ENCODE measurements around the gene PLEKHB1.

PLEKHB1 gene

DNA sequence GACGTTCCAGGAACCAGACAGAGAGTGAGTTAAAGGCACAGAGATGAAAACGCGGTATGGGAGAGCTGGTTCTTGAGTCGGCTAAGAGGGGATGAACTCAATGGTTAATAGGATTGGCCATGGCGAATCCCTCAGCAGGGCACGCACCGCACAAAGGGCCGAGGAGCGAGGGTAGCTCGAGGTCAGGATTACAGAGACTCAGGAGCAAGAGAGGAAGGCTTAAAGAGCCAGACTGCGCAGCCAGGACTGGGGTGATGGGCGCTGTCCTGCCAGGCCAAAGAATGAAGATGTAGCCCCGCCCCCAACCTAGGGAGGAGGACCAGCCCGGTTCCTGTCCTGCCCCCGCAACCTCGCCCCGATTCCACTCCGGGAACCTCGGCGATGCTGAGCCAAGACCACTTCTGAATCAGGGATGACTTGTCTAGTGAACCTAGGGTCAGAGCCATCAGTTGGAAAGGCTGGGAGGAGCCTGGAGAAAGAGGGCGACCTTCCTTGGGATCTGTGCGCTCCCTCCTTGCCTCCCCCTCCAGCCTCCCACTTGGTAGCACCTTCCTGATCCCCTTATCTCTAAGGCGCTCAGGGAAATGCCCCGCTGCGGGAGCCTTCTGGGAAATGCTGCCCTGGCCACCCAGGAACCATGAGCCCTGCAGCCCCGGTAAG is at the start of gene PLEKHB1:
TSS of gene PLEKHB1 (plus strand) at position 610 of the 660 bp plus-strand sequence. CDS start at position 638, 28 bp downstream.
- DNase-seq (ENCODE audit: low read depth), result no peak

GRCh38 chr11:73597336-73597955 is 48.9 kb upstream of the PLEKHB1 start:
- DNase-seq (ENCODE audit: low read depth), result no peak

GRCh38 chr11:73597956-73598718 is 48.2 kb upstream of the PLEKHB1 start, which contains the start of gene FAM168A:
Gene FAM168A (minus strand): TSS chr11:73598112. CDS start chr11:73468474, 129,638 bp downstream.
- DNase-seq (ENCODE audit: low read depth), result peak; percentile 98

DNA sequence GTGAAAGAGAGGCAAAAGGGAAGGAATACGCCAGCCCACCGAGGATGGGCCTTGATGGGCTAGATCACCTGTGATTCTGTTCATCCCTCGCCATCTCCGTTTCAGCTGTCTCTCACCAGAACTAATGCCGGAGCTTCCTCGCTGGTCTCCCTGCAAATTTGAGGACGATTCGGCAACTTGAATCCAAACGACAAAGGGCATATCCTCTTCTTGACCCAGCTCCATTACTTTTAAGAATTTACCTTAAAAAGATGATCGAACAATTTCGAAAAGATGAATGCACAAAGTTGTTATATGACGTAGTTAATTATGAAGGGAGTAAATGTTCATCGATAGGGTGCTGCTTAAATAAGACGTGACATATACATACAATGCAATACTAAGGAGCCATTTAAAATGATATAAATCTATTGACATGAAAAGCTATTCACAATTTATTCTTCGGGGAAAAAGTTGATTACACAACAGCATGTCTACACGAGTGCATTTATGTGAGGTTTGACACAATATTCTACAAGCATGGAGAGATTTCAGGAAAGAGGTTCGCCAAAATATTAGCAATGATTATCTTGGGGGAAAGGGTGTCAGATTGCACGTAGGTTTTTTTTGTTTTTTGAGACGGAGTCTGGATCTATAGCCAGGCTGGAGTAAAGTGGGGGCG is 47.5 kb upstream of the PLEKHB1 start:
- no peak for DNase-seq (ENCODE audit: low read depth)

DNA sequence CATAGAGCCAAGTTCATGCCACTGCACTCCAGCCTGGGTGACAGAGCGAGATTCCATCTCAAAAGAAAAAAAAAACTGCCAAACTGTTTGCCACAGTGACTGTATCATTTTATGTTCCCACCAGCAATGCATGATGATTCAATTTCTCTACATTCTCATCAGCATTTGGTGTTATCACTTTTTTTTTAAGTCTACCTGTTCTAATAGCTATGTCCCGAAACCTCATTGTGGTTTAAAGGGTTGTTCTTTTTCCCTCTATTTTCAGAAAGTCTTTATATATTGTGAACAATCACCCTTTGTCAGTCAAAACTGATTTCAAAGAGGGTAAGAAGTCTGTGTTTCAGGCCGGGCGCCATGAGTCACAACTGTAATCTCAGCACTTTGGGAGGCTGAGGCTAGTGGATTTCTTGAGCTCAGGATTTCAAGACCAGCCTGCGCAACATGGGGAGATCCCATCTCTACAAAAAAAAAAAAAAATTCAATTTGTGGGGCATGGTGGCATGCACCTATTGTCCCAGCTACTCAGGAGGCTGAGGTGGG is 33.7 kb upstream of the PLEKHB1 start:
- DNase-seq (ENCODE audit: low read depth), result no peak

DNA sequence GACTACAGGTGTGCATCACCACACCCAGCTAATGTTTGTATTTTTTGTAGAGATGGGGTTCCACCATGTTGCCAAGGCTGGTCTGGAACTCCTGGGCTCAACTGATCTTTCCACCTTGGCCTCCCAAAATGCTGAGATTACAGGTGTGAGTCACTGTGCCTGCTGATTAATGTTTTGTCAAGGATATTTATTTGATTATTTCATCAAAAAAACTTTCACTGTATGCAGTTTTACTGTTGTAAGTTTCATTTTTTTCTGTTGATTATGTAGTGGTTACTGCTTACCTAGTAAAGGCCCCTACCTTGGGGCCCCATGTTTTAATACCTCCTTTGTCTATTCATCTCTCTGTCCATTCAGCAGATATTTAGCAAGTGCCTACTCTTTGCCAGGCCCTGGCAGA is 31.8 kb upstream of the PLEKHB1 start:
- no peak for DNase-seq (ENCODE audit: low read depth)

DNA sequence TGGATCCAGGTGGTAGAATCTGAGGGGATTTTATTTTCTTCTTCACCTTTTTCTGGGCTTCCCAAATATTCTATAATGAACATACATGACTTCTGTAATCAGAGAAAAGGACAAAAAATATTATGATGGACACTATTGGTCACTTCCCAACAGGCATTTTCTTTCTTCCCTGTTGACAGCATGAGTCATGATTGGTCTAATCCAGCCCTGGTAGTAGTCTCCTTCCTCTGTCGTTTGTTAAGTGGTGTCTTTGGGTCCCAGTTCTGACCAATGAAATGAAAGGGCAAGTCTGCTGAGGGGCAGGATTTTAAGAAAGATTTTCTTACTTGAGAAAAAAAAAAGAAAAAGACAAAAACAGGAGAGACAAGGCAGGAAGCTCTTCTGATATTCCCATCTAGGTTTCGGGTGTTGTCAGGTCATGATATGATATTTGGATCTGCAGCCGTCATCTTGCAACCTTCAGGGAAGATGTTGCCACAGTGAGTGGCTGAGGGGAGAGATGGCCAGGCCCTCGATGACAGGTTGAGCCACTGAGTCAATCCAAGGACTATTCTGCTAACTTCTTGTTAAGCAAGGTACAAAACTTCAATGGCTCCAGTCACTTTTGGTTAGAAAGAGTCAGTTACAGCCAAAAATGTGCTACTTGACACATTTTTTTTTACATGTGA is 23.3 kb upstream of the PLEKHB1 start:
- DNase-seq (ENCODE audit: low read depth), result no peak

GRCh38 chr11:73623686-73624085 is 22.7 kb upstream of the PLEKHB1 start:
- no peak for DNase-seq (ENCODE audit: low read depth)

- peak; percentile 40 for DNase-seq (ENCODE audit: low read depth)
Measured at GRCh38 chr11:73625696-73626318, 20.6 kb upstream of the PLEKHB1 start.

DNA sequence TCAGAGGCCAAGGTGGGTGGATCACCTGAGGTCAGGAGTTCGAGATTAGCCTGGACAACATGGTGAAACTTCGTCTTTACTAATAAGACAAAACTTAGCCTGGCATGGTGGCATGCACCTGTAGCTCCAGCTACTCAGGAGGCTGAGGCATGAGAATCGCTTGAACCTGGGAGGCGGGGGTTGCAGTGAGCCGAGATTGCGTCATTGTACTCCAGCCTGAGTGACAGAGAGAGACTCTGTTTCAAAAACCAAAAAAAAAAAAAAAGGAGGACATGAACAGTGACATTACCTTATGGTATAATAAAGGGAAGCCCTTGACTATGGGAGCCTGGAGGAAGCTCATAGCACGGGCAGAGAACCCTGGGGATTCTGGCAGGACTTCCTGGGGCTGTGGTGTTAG is 16.5 kb upstream of the PLEKHB1 start:
- DNase-seq (ENCODE audit: low read depth), result no peak

DNA sequence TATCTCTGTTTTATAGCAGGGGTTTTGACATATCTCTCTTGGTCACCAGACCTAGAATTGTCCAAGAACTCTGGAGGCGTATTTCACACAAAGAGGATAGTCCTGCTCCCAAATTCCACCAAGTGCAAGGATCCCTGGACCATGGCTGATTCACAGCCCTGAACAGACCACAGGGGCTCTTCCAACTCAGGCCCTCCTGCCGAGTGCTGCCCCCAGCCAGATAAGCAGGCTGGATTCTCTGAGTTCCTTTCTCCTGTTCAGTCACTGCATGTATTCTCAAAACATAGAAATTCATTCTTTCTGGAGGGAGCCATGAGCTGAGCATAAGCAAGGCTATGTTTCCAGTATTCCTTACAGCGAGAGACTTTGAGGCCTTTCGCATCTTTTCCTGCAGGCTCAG is 13.4 kb upstream of the PLEKHB1 start:
- no peak for DNase-seq (ENCODE audit: low read depth)

DNA sequence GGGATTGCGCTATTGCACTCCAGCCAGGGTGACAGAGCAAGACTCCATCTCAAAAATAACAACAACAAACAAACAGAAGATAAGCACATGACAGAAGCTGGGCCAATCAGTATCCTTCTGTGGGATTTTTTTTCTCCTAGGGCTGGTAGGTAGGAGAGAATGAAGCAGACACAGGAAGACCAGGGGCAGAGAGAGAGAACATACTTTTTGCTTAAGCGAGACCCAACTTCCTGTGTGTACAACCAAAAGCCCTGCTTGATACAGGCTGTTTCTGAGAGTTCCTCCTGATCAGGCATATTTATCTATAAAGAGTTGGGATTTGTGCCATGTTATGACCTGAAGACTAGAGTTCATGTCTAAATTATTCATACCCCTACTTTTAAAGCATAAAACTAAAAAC is 12.4 kb upstream of the PLEKHB1 start:
- no peak for DNase-seq (ENCODE audit: low read depth)

GRCh38 chr11:73635721-73636120 is 10.7 kb upstream of the PLEKHB1 start:
- no peak for DNase-seq (ENCODE audit: low read depth)

DNA sequence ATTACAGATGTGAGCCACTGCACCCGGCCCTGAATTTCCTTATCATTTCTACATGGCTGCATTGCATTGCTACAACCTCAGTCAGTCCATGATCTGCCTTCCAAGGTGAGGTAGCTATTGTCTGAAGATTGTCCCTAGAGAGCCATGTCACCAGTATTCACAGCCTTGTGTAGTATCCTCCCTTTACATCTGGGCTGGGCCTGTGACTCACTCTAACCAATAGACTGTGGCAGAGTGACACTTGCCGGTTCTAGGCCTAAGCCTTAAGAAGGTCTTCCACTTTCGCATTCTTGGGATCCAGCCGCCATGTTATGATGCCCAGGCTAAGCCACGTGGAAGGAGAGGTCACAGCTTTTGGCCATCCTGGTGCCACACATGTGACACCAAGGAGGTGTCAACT is 10.1 kb upstream of the PLEKHB1 start:
- DNase-seq (ENCODE audit: low read depth), result no peak

- no peak for DNase-seq (ENCODE audit: low read depth)
Measured at GRCh38 chr11:73637012-73637411, 9.4 kb upstream of the PLEKHB1 start.

DNA sequence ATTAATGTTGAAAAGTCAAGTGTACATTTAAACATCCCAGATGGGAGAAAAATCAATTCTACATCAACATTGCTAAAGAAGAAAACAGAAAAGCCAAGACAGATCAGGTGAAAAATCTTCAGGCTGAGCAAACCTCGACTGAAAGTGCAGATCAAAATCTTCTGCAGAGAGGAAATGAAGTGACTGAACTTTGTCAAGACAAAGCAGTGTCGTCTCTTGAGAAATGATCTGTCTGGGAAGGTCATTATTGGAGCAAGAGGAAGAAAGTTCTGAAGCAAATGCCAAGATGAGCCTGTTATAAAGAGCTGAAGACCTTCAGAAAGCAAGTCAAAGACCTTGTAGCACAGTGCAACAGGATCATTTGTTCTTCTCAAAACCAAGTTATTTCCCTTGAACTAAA is 5.8 kb upstream of the PLEKHB1 start:
- DNase-seq (ENCODE audit: low read depth), result no peak

DNA sequence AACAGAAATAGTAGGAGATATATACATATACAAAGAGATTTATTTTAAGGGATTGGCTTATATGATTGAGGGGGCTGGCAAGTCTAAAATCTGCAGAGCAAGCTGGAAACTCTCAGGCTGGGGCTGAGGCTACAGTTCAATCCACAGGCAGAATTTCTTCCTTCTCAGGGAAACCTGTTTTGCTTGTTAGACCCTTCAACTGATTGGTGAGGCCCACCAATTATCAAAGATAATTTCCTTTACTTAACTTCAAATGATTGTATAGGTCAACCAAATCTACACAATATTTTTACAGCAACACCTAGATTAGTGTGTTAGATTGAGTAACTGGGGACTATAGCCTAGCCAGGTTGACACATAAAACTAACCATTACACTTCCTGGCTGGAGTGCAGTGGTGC is 4.7 kb upstream of the PLEKHB1 start:
- DNase-seq (ENCODE audit: low read depth), result no peak

GRCh38 chr11:73645121-73645969 is 1.0 kb upstream of the PLEKHB1 start:
- DNase-seq (ENCODE audit: low read depth), result no peak

DNA sequence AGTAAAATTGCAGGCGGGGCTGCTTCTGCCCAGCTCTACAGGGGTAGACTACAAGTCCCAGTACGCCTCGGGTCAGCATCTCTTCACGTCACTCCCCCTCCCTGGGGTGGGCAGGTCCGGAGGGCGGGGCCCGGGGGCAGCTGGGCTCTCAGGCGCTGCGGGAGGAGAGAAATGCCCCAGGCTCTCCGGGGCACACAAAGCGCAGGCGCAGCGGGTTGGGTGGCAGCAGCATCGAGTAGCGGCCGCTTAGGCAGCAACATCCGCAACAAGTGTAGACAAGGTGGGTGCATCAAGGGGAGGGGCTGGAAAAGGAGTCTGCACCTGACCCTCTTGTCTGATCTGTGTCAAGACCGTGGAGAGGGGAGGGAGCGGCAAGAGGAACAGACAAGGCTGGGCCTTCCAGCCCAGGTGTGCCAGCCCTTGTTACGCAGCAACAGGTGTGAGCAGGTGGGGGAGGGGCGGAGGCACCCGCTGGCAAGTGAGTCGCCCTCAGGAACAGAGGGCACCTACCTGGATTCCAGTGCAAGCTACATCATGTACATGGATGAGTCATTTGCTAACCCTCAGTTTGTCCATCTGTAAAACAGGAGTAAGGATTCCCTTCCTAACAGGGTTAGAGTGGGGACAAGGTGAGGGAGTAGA is 1.2 kb downstream of the PLEKHB1 start:
- DNase-seq (ENCODE audit: low read depth), result peak; percentile 76

DNA sequence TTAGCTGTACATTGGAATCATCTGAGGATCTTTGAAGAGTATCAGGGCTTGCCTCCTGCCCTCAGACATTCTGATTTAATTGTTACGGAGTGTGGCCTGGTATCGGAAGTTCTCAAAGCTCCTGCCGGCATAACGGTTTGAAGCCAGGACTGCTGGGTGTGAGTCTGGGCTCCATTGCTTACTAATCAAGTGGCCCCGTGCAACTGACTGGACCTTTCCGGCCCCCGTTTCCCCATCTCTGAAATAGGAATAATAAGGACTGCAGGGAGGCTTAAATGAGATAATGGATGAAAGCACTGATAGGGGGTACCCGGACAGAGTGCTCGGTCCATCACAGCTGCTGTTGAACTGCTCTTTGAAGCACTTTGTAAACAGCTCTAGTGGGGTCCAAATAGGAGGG is 1.7 kb downstream of the PLEKHB1 start:
- DNase-seq (ENCODE audit: low read depth), result no peak

Data from fibroblast of gingiva (primary cell).